GM12865 (cell line): ENCODE results near the gene PRR23E.

ENCODE experiments used
- DNase-seq: peaks from one replicate; pipeline ENCODE4 v3.0.0; 2010; ENCODE audit warnings: low read depth
- H3K4me3 ChIP-seq: 2 replicates; pipeline ENCODE4 v1.5.1; 2011; ENCODE audit warnings: mild to moderate bottlenecking, low read depth, low read length, control low read depth
- TF ChIP-seq, protein P1 (sequence below): IDR thresholded peaks from 2 replicates; pipeline ENCODE4 v1.5.1; 2011; ENCODE audit warnings: low read length, control low read depth, low read depth, inconsistent platforms; ENCODE audit not compliant: insufficient read depth; ENCODE audit errors: missing control alignments

Gene PRR23E

GRCh38 chr3:127203024-127203423, 10.1 kb downstream of the PRR23E start:
- TF ChIP-seq, protein P1, sequence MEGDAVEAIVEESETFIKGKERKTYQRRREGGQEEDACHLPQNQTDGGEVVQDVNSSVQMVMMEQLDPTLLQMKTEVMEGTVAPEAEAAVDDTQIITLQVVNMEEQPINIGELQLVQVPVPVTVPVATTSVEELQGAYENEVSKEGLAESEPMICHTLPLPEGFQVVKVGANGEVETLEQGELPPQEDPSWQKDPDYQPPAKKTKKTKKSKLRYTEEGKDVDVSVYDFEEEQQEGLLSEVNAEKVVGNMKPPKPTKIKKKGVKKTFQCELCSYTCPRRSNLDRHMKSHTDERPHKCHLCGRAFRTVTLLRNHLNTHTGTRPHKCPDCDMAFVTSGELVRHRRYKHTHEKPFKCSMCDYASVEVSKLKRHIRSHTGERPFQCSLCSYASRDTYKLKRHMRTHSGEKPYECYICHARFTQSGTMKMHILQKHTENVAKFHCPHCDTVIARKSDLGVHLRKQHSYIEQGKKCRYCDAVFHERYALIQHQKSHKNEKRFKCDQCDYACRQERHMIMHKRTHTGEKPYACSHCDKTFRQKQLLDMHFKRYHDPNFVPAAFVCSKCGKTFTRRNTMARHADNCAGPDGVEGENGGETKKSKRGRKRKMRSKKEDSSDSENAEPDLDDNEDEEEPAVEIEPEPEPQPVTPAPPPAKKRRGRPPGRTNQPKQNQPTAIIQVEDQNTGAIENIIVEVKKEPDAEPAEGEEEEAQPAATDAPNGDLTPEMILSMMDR: no peak
- no peak overlapping the region for H3K4me3 ChIP-seq
- no peak for DNase-seq

GRCh38 chr3:127204841-127205582, 12.1 kb downstream of the PRR23E start:
- no peak for DNase-seq
- TF ChIP-seq, protein P1: no peak
- no peak overlapping the region for H3K4me3 ChIP-seq

DNA sequence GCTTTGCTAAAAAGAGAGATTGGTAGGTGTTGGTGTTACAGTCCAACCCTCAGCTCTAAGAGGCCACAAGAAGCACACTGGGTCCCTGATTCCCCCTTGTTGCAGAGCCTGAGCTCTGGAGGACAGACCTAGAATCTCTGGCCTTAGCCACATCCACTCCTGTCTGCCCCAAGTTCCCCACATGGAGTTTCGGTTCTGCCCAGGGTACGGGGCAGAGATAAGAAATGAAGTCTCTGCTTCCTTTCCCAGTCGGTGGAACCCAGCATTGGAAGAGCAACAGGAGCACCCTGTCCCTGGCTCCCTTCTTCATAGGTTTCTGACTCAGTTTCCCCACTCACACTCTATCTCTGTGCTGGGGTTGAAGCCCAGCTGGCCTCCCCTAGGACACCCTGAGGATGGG, 13.2 kb downstream of the PRR23E start:
- H3K4me3 ChIP-seq: no peak overlapping the region
- DNase-seq: no peak
- TF ChIP-seq, protein P1: no peak

DNA sequence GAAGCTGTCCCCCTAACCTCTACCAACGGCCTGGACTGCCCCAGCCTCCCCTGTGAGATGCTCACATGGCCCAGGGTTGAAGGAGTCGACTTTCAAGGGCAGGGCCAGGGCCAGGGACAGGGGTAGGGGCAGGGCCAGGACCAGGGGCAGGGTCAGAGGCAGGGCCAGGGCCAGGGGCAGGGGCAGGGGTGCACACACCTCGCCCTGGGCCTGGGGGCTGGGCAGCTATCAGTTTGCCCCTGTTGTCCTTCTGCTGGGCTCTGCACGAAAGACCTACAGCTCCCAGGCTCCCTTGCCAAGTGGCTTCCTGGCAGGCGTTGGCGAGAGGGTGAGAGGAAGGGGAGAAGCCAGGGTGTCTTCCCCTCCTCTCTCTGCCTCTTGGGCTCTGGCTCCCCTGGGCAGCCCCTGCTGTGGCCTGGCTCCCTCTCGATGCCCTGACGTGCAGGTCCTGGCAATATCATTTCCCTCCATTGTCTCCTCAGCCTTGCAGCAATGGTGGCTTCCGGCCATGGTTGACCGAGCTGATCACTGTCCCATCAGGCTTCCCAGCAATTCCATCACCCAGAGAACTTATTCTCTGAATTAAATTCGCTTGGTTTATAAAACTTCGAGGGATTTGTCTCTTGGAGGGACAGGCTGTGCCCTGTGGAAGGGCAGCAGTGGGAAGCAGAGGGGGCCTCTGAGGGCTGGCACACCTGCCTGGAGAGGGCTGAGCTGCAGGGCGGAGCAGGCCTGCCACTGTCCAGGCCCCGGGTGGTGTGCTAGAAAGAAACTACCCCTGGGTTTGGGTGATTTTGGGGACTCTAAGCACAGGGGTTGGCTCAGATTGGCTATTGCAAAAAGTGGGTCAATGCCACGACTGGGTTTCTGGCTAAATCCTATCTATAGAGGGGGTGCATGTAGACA, 13.9 kb downstream of the PRR23E start:
- H3K4me3 ChIP-seq: no peak overlapping the region
- no peak for DNase-seq

DNA sequence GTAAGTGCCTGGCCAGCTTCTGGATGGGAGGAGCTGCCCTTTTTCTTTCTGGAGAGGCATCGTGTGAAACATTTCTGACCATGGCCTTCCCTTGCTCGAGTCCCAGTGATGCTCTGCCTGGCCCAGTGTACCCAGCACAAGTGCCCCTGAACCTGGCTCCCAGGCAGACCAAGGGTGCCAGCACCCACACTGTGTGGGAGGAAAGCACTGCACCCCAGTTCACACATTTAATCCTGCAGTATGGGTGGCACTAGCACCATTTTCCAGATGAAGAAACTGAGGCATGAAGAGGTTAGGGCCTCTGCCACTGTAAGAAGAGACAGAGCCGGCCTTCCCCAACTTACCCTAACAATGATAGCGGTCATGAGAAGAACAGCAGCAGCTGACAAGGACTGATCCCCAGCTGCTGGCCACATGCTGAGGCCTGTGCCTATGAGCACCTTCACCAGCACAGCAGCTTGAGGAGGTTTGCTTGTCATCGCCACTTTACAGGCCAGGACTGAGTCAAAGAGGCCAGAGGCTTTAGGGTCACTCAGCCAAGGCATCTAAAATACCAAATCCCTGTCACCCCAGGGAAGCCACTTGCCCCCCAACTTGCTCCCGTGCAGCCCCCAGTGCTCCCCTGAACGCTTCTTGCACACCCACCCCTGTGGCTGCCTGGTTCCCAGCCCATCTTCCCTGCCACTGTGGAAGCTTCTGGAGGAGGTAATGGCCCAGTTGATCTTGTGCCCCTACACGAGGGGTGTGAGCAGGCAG, 15.0 kb downstream of the PRR23E start:
- TF ChIP-seq, protein P1: no peak
- no peak for DNase-seq
- no peak overlapping the region for H3K4me3 ChIP-seq

More for the DNA sequence above, 13.9 kb downstream of the PRR23E start:
- TF ChIP-seq, protein P1: no peak

DNA sequence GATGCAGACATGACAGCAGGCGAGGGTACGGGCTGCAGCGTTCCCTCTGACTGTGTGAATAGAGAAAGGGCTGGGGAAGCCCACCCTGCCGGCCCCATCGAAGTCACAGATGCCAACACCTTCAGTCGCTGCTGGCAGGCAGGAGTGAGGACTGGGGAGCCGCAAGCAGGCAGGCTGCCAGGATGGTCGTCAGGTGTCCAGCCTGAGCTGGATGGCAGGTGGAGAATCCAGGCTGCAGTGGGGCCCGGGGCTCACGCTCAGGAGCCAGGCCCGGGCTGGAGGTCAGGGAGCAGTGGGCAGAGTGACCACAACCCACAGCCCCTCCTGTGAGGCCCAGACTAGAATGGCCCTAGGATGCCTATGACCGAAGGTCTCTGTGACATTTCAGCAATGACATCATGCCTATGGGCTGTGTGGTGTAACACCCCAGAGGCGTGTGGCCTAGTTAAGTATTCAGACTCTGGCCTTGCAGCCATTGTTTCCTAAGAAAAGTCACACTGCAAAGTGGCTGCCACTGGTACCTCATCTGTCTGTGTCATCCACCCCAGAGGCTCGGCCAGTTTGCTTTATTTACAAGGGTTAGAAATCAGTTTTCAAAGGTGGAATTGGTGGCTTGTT, 15.7 kb downstream of the PRR23E start:
- TF ChIP-seq, protein P1: no peak
- DNase-seq: no peak
- no peak overlapping the region for H3K4me3 ChIP-seq
